GM12892 (cell line): ENCODE results near the gene PHF20.

Experiments used
- POLR2A ChIP-seq: IDR thresholded peaks from 2 replicates; pipeline ENCODE4 v1.6.1; 2011; ENCODE audit warnings: low read depth, low read length, control low read depth
- TAF1 ChIP-seq: IDR thresholded peaks from 2 replicates; pipeline ENCODE4 v1.6.1; 2011; ENCODE audit warnings: low read depth, mild to moderate bottlenecking, control low read depth, low read length, borderline replicate concordance

DNA sequence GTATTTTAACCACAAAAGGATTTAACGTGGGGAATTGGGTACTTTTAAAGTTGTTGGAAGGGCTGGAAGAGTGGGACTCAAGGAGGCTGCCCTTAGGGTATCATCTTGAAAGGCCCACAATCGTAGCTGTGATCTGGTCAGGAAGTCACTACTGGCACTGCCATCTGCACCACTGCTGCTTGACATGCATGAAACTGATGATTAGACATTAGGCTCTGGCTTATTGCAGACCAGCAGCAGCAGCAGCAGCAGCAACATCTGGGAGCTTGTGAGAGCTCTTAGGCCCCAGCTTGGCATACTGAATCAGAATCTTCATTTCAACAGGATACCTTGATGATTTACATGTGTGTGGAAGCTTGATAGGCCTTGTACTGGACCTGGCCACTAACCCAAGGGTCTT, 68.6 kb downstream of the PHF20 start:
- TF ChIP-seq POLR2A: no peak
- TF ChIP-seq TAF1: no peak
